ENCODE data around the gene KCNK1.

GRCh38 chr1:233600488-233600887 is 13.4 kb upstream of the KCNK1 start:
- TF ChIP-seq POLR2AphosphoS5 (IDR thresholded peaks at IDR 0.05; ENCODE audit: low read depth, low read length) (no peak), CTCF (IDR thresholded peaks at IDR 0.05) (no peak), SIN3A (IDR thresholded peaks at IDR 0.05; ENCODE audit: borderline replicate concordance, insufficient read depth, low read depth, low read length) (no peak)

Data from Panc1 (cell line).